ENCODE data around the gene ELFN2. TPM values are rescaled to one million over a fixed set of nuclear protein-coding genes. Genes with fewer than 3 reads are reported as not detected.

Gene ELFN2
- polyA plus RNA-seq, 1 experiment: 2.6 TPM

DNA sequence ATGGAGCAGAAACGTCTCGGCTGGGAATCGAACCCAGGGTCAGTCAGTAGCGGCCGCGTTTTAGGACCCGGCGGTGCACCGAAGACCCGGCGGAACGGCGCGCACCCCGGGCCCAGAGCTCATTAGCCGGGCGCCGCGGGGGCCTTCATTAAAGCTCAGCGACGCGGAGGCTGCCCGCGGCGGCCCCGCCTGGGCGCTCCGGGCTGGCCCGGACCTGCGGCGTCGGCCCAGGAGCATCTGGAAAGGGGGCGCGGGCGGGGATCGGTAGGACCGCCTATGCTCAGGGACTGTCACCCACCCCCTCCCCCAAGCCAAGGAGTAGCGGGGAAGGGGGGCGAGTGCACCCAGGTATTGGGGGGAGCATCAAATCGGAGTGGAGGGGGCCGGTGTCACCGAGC lies 92.8 kb downstream of the ELFN2 start:
- H3K27ac ChIP-seq (ENCODE audit: low read depth, low read length): no peak overlapping the region
- CTCF ChIA-PET: interaction anchor here (0.8 to 1.5 kb wide), 4 partner anchors 18 to 124 kb away, joined by 3 to 10 read pairs (median 4); no protein-coding TSS in a partner anchor
- H3K27me3 ChIP-seq (ENCODE audit: control insufficient read depth, insufficient read depth, low read length): peaks cover 3% of the 10 kb centered on the region
- H3K9me3 ChIP-seq (ENCODE audit: control insufficient read depth, insufficient read depth, low read length): no peaks in the 10 kb centered on the region
- no peak for DNase-seq (ENCODE audit: low read depth, low spot score)
- POLR2A ChIA-PET: no interaction called here
- TF ChIP-seq, protein P1, sequence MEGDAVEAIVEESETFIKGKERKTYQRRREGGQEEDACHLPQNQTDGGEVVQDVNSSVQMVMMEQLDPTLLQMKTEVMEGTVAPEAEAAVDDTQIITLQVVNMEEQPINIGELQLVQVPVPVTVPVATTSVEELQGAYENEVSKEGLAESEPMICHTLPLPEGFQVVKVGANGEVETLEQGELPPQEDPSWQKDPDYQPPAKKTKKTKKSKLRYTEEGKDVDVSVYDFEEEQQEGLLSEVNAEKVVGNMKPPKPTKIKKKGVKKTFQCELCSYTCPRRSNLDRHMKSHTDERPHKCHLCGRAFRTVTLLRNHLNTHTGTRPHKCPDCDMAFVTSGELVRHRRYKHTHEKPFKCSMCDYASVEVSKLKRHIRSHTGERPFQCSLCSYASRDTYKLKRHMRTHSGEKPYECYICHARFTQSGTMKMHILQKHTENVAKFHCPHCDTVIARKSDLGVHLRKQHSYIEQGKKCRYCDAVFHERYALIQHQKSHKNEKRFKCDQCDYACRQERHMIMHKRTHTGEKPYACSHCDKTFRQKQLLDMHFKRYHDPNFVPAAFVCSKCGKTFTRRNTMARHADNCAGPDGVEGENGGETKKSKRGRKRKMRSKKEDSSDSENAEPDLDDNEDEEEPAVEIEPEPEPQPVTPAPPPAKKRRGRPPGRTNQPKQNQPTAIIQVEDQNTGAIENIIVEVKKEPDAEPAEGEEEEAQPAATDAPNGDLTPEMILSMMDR (IDR thresholded peaks at IDR 0.05; ENCODE audit: low read depth, low read length): no peak
- no peak overlapping the region for H3K4me3 ChIP-seq (ENCODE audit: low read depth, low read length)

DNA sequence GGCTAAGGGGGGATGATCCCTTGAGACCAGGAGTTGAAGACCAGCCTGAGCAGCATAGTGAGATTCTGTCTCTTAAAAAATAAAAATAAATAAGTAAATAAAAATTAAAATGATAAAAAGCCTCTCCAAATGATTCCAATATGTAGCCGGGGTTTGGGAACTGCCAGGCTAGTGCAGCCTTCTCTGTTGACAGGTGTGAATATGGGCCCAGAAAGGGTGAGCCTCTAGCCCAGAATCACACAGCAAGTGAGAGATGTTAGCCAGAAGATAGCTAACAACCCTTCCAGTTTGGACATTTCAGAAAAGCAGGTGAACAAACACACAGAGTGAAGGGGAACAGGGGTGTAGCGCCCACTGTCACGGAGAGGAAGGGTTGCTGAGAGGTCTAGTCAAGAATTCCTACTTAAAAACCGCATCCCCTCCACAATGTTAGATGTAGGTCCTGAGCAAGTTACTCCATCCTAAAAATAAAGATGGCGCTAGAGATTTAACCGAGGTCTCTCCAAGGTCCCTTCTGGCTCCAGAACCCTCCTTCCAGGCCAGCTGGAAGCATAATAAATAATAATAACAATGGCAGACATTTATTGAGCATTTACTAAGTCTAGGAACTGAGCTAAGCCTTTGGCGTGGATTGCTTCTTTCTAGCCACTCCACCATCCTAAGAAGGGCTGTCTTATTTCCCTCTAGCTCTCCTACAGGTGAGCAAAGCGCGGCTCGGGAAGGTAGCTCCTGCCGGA lies 93.4 kb downstream of the ELFN2 start:
- no peak for DNase-seq (ENCODE audit: low read depth, low spot score)
- H3K9me3 ChIP-seq (ENCODE audit: control insufficient read depth, insufficient read depth, low read length): no peaks in the 10 kb centered on the region
- H3K4me3 ChIP-seq (ENCODE audit: low read depth, low read length): no peak overlapping the region
- CTCF ChIA-PET: interaction anchor here (0.8 to 1.7 kb wide), 5 partner anchors 16 to 124 kb away, joined by 3 to 10 read pairs (median 4); no protein-coding TSS in a partner anchor
- POLR2A ChIA-PET: no interaction called here
- H3K27me3 ChIP-seq (ENCODE audit: control insufficient read depth, insufficient read depth, low read length): peaks cover 3% of the 10 kb centered on the region
- no peak overlapping the region for H3K27ac ChIP-seq (ENCODE audit: low read depth, low read length)
- TF ChIP-seq, protein P1 (IDR thresholded peaks at IDR 0.05; ENCODE audit: low read depth, low read length): no peak

DNA sequence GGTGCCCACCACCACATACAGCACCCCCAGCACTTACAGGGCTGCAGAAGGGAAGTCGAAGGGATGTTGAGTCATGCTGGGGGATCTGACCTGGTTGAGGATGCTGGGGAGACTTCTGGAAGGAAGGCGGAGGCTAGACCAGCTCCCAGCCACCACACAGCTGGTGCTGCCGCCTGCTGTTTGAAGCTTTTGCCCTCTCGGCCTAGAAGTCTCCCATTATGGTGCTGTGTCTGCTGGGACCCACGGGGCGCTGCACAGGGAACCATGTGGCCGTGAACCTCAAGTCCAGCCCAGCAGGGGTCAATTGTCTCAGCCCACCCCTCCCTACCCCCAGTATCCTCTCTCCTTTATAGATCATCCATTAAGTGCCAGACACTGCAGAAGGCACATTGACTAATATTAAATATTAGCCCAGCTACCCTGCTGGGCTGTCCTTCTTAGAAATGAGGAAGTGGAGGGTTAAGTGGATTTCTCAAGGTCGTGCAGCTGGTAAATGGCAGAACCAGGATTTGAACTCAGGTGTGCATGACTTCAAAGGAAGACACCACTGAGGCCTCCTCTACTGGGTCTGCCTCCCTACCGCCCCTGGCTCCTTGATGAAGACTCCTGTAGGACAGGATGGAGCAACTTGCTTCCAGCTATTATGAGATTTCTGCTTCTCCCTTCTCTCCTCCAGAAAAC lies 95.3 kb downstream of the ELFN2 start:
- H3K4me3 ChIP-seq (ENCODE audit: low read depth, low read length): no peak overlapping the region
- H3K27me3 ChIP-seq (ENCODE audit: control insufficient read depth, insufficient read depth, low read length): peaks cover 3% of the 10 kb centered on the region
- DNase-seq (ENCODE audit: low read depth, low spot score): no peak
- POLR2A ChIA-PET: no interaction called here
- CTCF ChIA-PET: interaction anchor here (1.2 to 1.7 kb wide), 3 partner anchors 14 to 127 kb away, joined by 3 to 8 read pairs (median 4); no protein-coding TSS in a partner anchor
- no peak overlapping the region for H3K27ac ChIP-seq (ENCODE audit: low read depth, low read length)
- H3K9me3 ChIP-seq (ENCODE audit: control insufficient read depth, insufficient read depth, low read length): peaks cover 5% of the 10 kb centered on the region; the same call in 1 of the 2 replicates
- TF ChIP-seq, protein P1 (IDR thresholded peaks at IDR 0.05; ENCODE audit: low read depth, low read length): no peak

DNA sequence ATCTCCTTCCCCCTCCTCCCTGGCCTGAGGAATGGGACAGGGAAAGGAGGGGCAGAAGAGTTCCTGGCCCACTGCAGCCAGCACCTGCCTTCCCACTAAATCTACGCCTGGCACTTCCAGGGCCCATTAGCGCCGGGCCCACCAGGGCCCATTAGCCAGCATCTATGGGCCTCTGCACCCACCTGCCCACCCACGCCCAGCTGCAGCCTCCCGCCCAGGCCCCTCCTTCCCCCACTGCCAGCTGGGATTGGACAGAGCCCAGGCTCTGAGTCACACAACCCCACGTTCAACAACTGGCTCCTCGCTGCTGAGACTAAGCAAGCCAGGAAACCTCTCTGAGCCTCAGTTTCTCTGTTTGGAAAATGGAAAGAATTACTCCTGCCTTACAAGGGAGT lies 96.2 kb downstream of the ELFN2 start:
- Histone ChIP-seq H3K4me3 (ENCODE audit: low read depth, low read length) (no peak overlapping the region), H3K27ac (ENCODE audit: low read depth, low read length) (no peak overlapping the region), H3K27me3 (ENCODE audit: control insufficient read depth, insufficient read depth, low read length) (peaks cover 3% of the 10 kb centered on the region), H3K9me3 (ENCODE audit: control insufficient read depth, insufficient read depth, low read length) (peaks cover 5% of the 10 kb centered on the region; the same call in 1 of the 2 replicates)
- DNase-seq (ENCODE audit: low read depth, low spot score): peak; percentile 32
- ChIA-PET CTCF (interaction anchor here (1.0 to 1.7 kb wide), 5 partner anchors 13 to 142 kb away, joined by 3 to 8 read pairs (median 3); no protein-coding TSS in a partner anchor), POLR2A (interaction anchor here (0.5 kb wide), 1 partner anchor 107 kb away, joined by 4 read pairs; no protein-coding TSS in a partner anchor)
- TF ChIP-seq, protein P1 (IDR thresholded peaks at IDR 0.05; ENCODE audit: low read depth, low read length): no peak
